HG02973 (cell line): Measurements from ENCODE around the gene EEF2.
A peak's percentile ranks its signal among the peaks of the same experiment; 100 is the strongest.
"Not testable (repeated sequence)": the region's sequence is repeated elsewhere in the genome, so short reads cannot be mapped to it uniquely, and the experiment has no call there.

Experiments used
- ATAC-seq: cut with Tn5 transposase; IDR thresholded peaks from one replicate; pipeline ENCODE4 v1.9.1; 2021; ENCODE audit warnings: moderate library complexity; ENCODE audit not compliant: unreplicated experiment

EEF2 gene

GRCh38 chr19:3970808-3971598, 14.3 kb downstream of the EEF2 start, which contains the start of gene DAPK3:
Gene DAPK3, minus strand, starts transcription at chr19:3971099. Its CDS starts 1,364 bp downstream, at chr19:3969735.
- peak; percentile 82 for ATAC-seq

- ATAC-seq = no peak
Observed at GRCh38 chr19:3970313-3970807, 14.9 kb downstream of the EEF2 start.

GRCh38 chr19:3969435-3970312, 15.6 kb downstream of the EEF2 start:
- ATAC-seq = no peak

GRCh38 chr19:3968556-3969434, 16.5 kb downstream of the EEF2 start:
- no peak for ATAC-seq

- not testable (repeated sequence) for ATAC-seq
Observed at GRCh38 chr19:3967983-3968382, 17.3 kb downstream of the EEF2 start.

GRCh38 chr19:3966051-3967017, 18.9 kb downstream of the EEF2 start:
- no peak for ATAC-seq

GRCh38 chr19:3964256-3965194, 20.7 kb downstream of the EEF2 start:
- no peak for ATAC-seq

GRCh38 chr19:3963458-3964255, 21.6 kb downstream of the EEF2 start:
- no peak for ATAC-seq

- no peak for ATAC-seq
Observed at GRCh38 chr19:3961007-3961406, 24.3 kb downstream of the EEF2 start.

- no peak for ATAC-seq
Observed at GRCh38 chr19:3959766-3960131, 25.5 kb downstream of the EEF2 start.

- no peak for ATAC-seq
Observed at GRCh38 chr19:3958836-3959765, 26.2 kb downstream of the EEF2 start.

- no peak for ATAC-seq
Observed at GRCh38 chr19:3955688-3956087, 29.6 kb downstream of the EEF2 start.

GRCh38 chr19:3955276-3955675, 30.0 kb downstream of the EEF2 start:
- not testable (repeated sequence) for ATAC-seq

- ATAC-seq = no peak
Observed at GRCh38 chr19:3954107-3954506, 31.2 kb downstream of the EEF2 start.

- not testable (repeated sequence) for ATAC-seq
Observed at GRCh38 chr19:3952755-3953276, 32.4 kb downstream of the EEF2 start.
